Cerebellar cortex (tissue), 1 donor: ENCODE data around the gene ACP2.
"Not testable (repeated sequence)": the region's sequence is repeated elsewhere in the genome, so short reads cannot be mapped to it uniquely, and the experiment has no call there.

Source experiments
- DNase-seq: peaks from one replicate; pipeline ENCODE4 v3.0.0-alpha.2; 2015; ENCODE audit warnings: low spot score

ACP2 gene

DNA sequence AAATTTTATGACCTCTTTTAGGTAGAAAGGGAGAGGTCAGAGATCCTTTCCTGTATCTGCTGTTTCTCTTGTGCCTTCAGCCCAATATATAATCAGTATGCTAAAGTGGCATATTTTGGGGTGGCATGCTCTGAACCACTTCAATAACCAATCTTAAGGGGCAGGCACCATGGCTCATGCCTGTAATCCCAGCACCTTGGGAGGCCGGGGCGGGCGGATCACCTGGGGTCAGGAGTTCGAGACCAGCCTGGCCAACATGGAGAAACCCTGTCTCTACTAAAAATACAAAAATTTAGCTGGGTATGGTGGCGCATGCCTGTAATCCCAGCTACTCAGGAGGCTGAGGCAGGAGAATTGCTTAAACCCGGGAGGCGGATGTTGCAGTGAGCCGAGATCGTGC, 50.5 kb downstream of the ACP2 start:
- DNase-seq = not testable (repeated sequence)

- DNase-seq = no peak
Measured at GRCh38 chr11:47192111-47192510, 56.5 kb downstream of the ACP2 start.

- not testable (repeated sequence) for DNase-seq
Measured at GRCh38 chr11:47191137-47191536, 57.5 kb downstream of the ACP2 start.
